HG02981 (cell line): ENCODE measurements around the gene TMC6.
"Not testable (repeated sequence)": the region's sequence is repeated elsewhere in the genome, so short reads cannot be mapped to it uniquely, and the experiment has no call there.

Experiments
- ATAC-seq: cut with Tn5 transposase; IDR thresholded peaks from one replicate; pipeline ENCODE4 v1.9.1; 2021; ENCODE audit warnings: mild to moderate bottlenecking, moderate library complexity; ENCODE audit not compliant: unreplicated experiment

Gene TMC6

DNA sequence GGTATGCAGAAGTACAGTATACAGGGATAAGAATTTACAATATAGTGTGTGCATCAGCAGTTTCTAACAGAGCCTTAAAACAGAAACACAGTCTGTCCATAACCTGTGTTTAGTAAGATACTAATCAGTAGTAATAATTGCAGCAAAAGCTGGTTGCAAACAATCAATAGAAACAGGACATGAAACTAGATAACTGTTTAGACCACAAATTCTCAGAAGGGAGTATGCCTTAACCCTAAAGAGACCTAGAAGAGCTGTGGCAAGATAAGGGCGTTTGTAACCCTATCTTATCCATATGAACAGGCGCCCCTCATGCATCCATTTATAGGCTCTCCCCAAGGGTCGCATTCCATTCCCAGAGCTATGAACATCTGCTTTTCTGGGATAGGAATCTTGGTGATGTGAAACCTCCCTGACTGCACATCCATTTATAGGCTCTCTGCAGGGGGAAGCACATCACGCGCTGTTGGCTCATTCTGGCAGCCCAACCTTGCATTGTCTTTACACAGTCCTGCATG, 46.1 kb downstream of the TMC6 start:
- ATAC-seq, result not testable (repeated sequence)

GRCh38 chr17:78081551-78081950, 47.0 kb downstream of the TMC6 start:
- ATAC-seq, result no peak

DNA sequence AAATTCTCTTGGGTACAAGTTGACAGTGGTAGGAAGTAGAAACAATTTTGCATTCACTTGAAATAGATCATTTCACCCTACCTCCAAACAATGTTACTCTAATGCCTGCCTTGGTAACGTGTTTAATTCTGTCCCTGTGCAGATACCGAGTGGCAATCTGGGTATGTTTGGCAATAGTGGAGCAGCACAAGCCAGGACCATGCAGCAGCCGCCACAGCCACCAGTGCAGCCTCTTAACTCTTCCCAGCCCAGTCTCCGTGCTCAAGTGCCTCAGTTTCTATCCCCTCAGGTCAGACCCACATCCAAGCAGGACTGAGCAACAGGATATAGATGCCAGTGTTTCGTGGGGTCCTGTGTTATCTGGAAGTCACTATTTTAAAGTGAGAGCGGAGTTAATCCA, 49.3 kb downstream of the TMC6 start:
- no peak for ATAC-seq

GRCh38 chr17:78075545-78075944, 53.0 kb downstream of the TMC6 start:
- no peak for ATAC-seq

- ATAC-seq, result no peak
Observed at GRCh38 chr17:78075011-78075410, 53.5 kb downstream of the TMC6 start.

- ATAC-seq, result no peak
Observed at GRCh38 chr17:78072961-78073360, 55.6 kb downstream of the TMC6 start.

DNA sequence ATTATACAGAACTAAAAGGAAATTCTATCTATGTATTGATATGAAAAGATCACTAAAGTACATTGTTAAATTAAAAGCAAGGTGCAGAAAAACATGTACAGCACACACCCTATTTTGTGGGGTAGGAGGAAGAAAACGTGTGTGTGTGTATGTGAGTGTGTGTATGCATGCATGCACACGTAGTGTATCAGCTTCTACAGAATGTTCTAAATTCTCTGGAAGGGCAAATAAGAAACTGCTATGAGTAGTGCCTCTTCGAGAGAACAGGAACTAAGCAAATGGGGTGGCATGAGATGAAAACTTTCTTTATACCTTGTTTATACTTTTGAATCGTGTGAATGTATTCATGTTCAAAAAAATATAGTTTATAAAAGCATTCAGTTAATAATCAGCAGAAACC, 58.9 kb downstream of the TMC6 start:
- ATAC-seq, result no peak

GRCh38 chr17:78066976-78067375, 61.6 kb downstream of the TMC6 start:
- ATAC-seq, result not testable (repeated sequence)

- no peak for ATAC-seq
Observed at GRCh38 chr17:78064708-78065107, 63.8 kb downstream of the TMC6 start.

- ATAC-seq, result no peak
Observed at GRCh38 chr17:78063489-78063888, 65.1 kb downstream of the TMC6 start.

GRCh38 chr17:78062596-78062995, 66.0 kb downstream of the TMC6 start:
- ATAC-seq, result no peak
